GM21825 (cell line): ENCODE measurements around the gene NHS.
A peak's percentile ranks its signal among the peaks of the same experiment; 100 is the strongest.

Experiments used
- ATAC-seq: cut with Tn5 transposase; IDR thresholded peaks from one replicate; pipeline ENCODE4 v1.9.1; 2021; ENCODE audit warnings: mild to moderate bottlenecking, moderate library complexity; ENCODE audit not compliant: unreplicated experiment

Gene NHS

DNA sequence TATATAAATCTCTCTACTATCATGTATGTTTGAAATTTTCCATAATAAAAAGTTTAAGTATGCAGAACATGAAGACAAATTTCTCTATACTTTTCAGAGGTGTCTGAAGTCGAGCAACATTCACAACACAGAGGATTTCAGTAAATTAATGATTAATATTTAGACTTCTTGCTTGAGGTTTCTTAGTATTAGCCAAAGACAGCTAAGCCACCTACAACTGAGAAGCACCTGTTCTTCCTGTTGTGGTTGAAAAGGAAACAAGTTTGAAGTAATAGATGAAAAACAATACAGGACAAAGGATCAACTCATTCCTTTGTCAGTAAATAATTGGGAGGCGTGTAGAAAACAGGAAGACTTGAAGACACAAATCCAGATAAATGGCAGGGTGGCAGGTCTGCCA, 383.4 kb downstream of the NHS start:
- peak; percentile 81 for ATAC-seq

GRCh38 chrX:17759990-17760389, 385.0 kb downstream of the NHS start:
- no peak for ATAC-seq

DNA sequence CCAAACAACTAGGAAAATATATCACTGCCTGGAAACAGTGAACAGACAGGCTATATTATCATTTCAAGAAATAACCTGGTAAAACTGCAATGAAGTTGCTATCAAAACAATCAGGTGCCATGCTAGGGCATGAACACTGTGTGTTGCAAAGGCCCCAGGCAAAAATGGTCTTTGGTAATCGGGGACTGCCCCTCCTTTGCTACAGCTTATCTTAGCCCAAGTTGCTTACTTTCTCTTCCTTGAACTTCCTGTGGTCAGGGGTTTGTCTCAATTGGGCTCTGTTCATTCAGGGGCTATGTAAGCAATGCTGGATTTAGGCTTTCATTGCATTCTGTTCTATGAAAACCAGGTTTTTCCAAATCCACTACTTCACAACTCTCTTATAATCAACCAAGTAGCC, 392.7 kb downstream of the NHS start:
- ATAC-seq, result no peak

- no peak for ATAC-seq
Measured at GRCh38 chrX:17768997-17769396, 394.0 kb downstream of the NHS start.

- ATAC-seq, result no peak
Measured at GRCh38 chrX:17769701-17770269, 394.8 kb downstream of the NHS start.

DNA sequence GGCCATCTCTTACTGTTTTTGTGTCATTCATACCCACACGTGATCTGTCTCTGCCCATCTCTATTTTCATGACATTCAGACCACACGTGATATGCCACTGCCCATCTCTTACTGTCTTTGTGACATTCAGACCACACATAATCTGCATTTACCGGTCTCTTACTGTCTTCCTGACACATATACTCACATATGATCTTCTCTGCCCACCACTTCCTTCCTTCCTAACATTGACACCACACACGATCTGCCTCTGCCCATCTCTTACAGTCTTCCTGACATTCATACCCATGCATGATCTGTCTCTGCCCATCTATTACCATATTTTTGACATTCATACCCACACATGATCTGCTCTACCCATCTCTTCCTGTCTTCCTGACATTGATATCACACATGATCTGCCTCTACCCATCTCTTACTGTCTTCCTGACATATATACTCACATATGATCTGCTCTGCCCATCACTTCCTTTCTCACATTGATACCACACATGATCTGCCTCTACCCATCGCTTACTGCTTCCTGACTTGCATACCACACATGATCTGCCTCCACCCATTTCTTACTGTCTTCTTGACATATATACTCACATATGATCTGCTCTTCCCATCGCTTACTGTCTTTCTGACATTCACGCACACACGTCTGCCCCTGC, 398.3 kb downstream of the NHS start:
- no peak for ATAC-seq

GRCh38 chrX:17774053-17774452, 399.1 kb downstream of the NHS start:
- no peak for ATAC-seq

- no peak for ATAC-seq
Measured at GRCh38 chrX:17778997-17779396, 404.0 kb downstream of the NHS start.

- no peak for ATAC-seq
Measured at GRCh38 chrX:17779434-17779833, 404.4 kb downstream of the NHS start.
